HepG2 (cell line): ENCODE measurements around the gene TBC1D22A. TPM values are rescaled to one million over a fixed set of nuclear protein-coding genes. Genes with fewer than 3 reads are reported as not detected.

Source experiments
- ATAC-seq: fragments of 200-7000 bp; cut with Tn5 transposase; 3 replicates; pipeline ENCODE4 v1.9.1; 2020; ENCODE audit warnings: mild to moderate bottlenecking, moderate library complexity
- BruUV-seq: library from RNA; stranded (reverse); fragments of 400-500 nt; replicated peaks from 2 replicates; lab custom pipeline; 2021; lab: Mats Ljungman, UMichigan
- CTCF ChIA-PET: fragments of 300-600 bp; formaldehyde crosslinking; extraction: SDS; loops from one replicate; lab custom pipeline; 2021; ENCODE audit warnings: low total read pairs, inconsistent platforms, low intra/inter-chr PET ratio; lab: Yijun Ruan, JAX
- POLR2A ChIA-PET: fragments of 350-600 bp; sonication (Branson Sonifier 250); formaldehyde crosslinking; loops from one replicate; lab custom pipeline; 2020; ENCODE audit warnings: antibody characterized with exemption, inconsistent platforms; lab: Yijun Ruan, JAX
- DNase-seq: peaks from one replicate; pipeline ENCODE4 v3.0.0-alpha.2; 2015; ENCODE audit warnings: low spot score
- FAIRE-seq: peaks from 3 replicates; lab custom pipeline; 2011; peaks lifted over from hg19 to GRCh38; lab: Jason Lieb, UNC
- H2AFZ ChIP-seq: one replicate; pipeline ENCODE4 v1.6.1; 2011; ENCODE audit warnings: low read length, inconsistent platforms
- H3K27ac ChIP-seq: fragments of 300-600 bp; 3 replicates; pipeline ENCODE4 v1.8.0; 2011; ENCODE audit warnings: mixed run types, mild to moderate bottlenecking, mixed read lengths, low read length, inconsistent platforms; ENCODE audit not compliant: insufficient read depth; ENCODE audit errors: extremely low read length
- H3K27me3 ChIP-seq, 2 experiments: fragments of 200-600 bp in 1 of 2; 2 replicates in 1 of 2; 3 replicates in 1 of 2; pipeline versions ENCODE4 v1.6.0 to v1.8.0; 2011; ENCODE audit warnings: low read length in 2 of 2, mild to moderate bottlenecking in 2 of 2, moderate library complexity in 2 of 2, inconsistent platforms in 1 of 2; ENCODE audit not compliant: insufficient read depth in 2 of 2, control insufficient read depth in 1 of 2
- H3K36me3 ChIP-seq, 2 experiments: fragments of 200-600 bp in 1 of 2; replicated peaks in 1 of 2; 2 replicates in 1 of 2; 3 replicates in 1 of 2; pipeline versions ENCODE4 v1.5.1 to v1.8.0; 2011; ENCODE audit warnings: low read length in 2 of 2, inconsistent platforms in 1 of 2; ENCODE audit not compliant: insufficient read depth in 2 of 2, control insufficient read depth in 1 of 2
- H3K4me1 ChIP-seq: 2 replicates; pipeline ENCODE4 v1.5.1; 2012; ENCODE audit warnings: low read length, inconsistent platforms; ENCODE audit not compliant: insufficient read depth
- H3K4me2 ChIP-seq: 2 replicates; pipeline ENCODE4 v1.6.0; 2011; ENCODE audit warnings: low read depth, low read length, inconsistent platforms
- H3K4me3 ChIP-seq, 3 experiments: fragments of 200-600 bp in 1 of 3; sonication (generic), shearing (Covaris generic) in 1 of 3; replicated peaks in 1 of 3; 2 replicates each; pipeline ENCODE4 v1.5.1; 2011 to 2016; ENCODE audit warnings: low read length in 3 of 3, inconsistent platforms in 2 of 3, low read depth in 2 of 3, mild to moderate bottlenecking in 2 of 3, control low read depth in 1 of 3, mixed read lengths in 1 of 3; ENCODE audit not compliant: insufficient read depth in 1 of 3
- H3K79me2 ChIP-seq: one replicate; pipeline ENCODE4 v1.6.1; 2011; ENCODE audit warnings: low read length, inconsistent platforms; ENCODE audit not compliant: insufficient read depth
- H3K9ac ChIP-seq: 2 replicates; pipeline ENCODE4 v1.6.0; 2011; ENCODE audit warnings: mild to moderate bottlenecking, low read depth, low read length, inconsistent platforms; ENCODE audit not compliant: insufficient read depth
- H3K9me3 ChIP-seq: 2 replicates; pipeline ENCODE4 v1.5.1; 2012; ENCODE audit warnings: mild to moderate bottlenecking, low read length
- H4K20me1 ChIP-seq: 2 replicates; pipeline ENCODE4 v1.6.0; 2011; ENCODE audit warnings: inconsistent platforms, mild to moderate bottlenecking, low read length, moderate library complexity; ENCODE audit not compliant: insufficient read depth
- BRF2 ChIP-seq: sonication (generic); formaldehyde crosslinking; IDR thresholded peaks from 2 replicates; pipeline ENCODE4 v1.8.1; 2022; ENCODE audit warnings: mild to moderate bottlenecking, missing genetic modification reagents
- CC2D1A ChIP-seq: sonication (generic); formaldehyde crosslinking; IDR thresholded peaks from 2 replicates; pipeline ENCODE4 v1.8.1; 2023; ENCODE audit warnings: mild to moderate bottlenecking, missing genetic modification reagents
- DRAP1 ChIP-seq: IDR thresholded peaks from 2 replicates; pipeline ENCODE4 v1.6.1; 2016; ENCODE audit warnings: missing genetic modification reagents, missing compliant biosample characterization
- GPN1 ChIP-seq: sonication (generic); formaldehyde crosslinking; IDR thresholded peaks from 2 replicates; pipeline ENCODE4 v1.5.1; 2020; ENCODE audit warnings: missing genetic modification reagents, borderline replicate concordance
- HCFC1 ChIP-seq: fragments of 150-350 bp; IDR thresholded peaks from 2 replicates; pipeline ENCODE4 v1.6.1; 2014; ENCODE audit warnings: low read depth, low read length
- KLF11 ChIP-seq: IDR thresholded peaks from 2 replicates; pipeline ENCODE4 v1.6.1; 2016; ENCODE audit warnings: missing compliant biosample characterization
- MLXIP ChIP-seq: sonication (generic); formaldehyde crosslinking; IDR thresholded peaks from 2 replicates; pipeline ENCODE4 v1.9.0; 2021; ENCODE audit warnings: missing genetic modification reagents, borderline replicate concordance
- NKX3-1 ChIP-seq: sonication (generic); formaldehyde crosslinking; IDR thresholded peaks from 2 replicates; pipeline ENCODE4 v1.5.0; 2020; ENCODE audit warnings: missing genetic modification reagents
- ONECUT2 ChIP-seq: sonication (generic); formaldehyde crosslinking; IDR thresholded peaks from 2 replicates; pipeline ENCODE4 v1.4.0; 2020; ENCODE audit warnings: missing genetic modification reagents
- PHF20 ChIP-seq: sonication (generic); formaldehyde crosslinking; IDR thresholded peaks from 2 replicates; pipeline ENCODE4 v1.5.0; 2020; ENCODE audit warnings: mild to moderate bottlenecking, missing genetic modification reagents
- RBFOX2 ChIP-seq: fragments of 200-400 bp; formaldehyde crosslinking; IDR thresholded peaks from 2 replicates; pipeline ENCODE4 v1.6.1; 2017; ENCODE audit warnings: low read depth, mild to moderate bottlenecking, low read length
- SP2 ChIP-seq: sonication (generic); formaldehyde crosslinking; IDR thresholded peaks from 2 replicates; pipeline ENCODE4 v1.5.1; 2020; ENCODE audit warnings: mild to moderate bottlenecking, missing genetic modification reagents
- THAP11 ChIP-seq: IDR thresholded peaks from 2 replicates; pipeline ENCODE4 v1.6.1; 2016; ENCODE audit warnings: missing biosample characterization, missing genetic modification reagents
- ZBTB14 ChIP-seq: sonication (generic); formaldehyde crosslinking; IDR thresholded peaks from 2 replicates; pipeline ENCODE4 v1.4.0; 2020; ENCODE audit warnings: missing genetic modification reagents
- ZNF230 ChIP-seq: sonication (generic); formaldehyde crosslinking; IDR thresholded peaks from 2 replicates; pipeline ENCODE4 v1.4.0; 2020; ENCODE audit warnings: mild to moderate bottlenecking, missing genetic modification reagents
- ZNF280D ChIP-seq: sonication (generic); formaldehyde crosslinking; IDR thresholded peaks from 2 replicates; pipeline ENCODE4 v1.5.1; 2020; ENCODE audit warnings: mild to moderate bottlenecking, missing genetic modification reagents
- ZNF383 ChIP-seq: sonication (generic); formaldehyde crosslinking; IDR thresholded peaks from 2 replicates; pipeline ENCODE4 v1.4.0; 2020; ENCODE audit warnings: missing genetic modification reagents, mild to moderate bottlenecking, borderline replicate concordance
- WGBS: methylation state at CpG from one replicate; pipeline ENCODE4 v1.1.6; 2017; ENCODE audit warnings: low lambda C conversion rate; 5-methylcytosine and 5-hydroxymethylcytosine counted together
- in situ Hi-C: cut with HindIII; loops from 2 replicates; pipeline ENCODE4 v1.10.0; 2017; ENCODE audit warnings: low pct_unique_long_range_greater_than_20kb; ENCODE audit not compliant: extremely low pct_ligation_motif_present
- intact Hi-C: fragments of 100-400 bp; cut with micrococcal nuclease; formaldehyde crosslinking; loops from one replicate; pipeline ENCODE4 v1.10.0; 2022; ENCODE audit not compliant: unreplicated experiment
- polyA plus RNA-seq, 8 experiments: library from polyadenylated mRNA; depleted of rRNA in 3 of 8; stranded (reverse) in 7 of 8; unstranded in 1 of 8; fragments of >200 nt; fragmentation: Illumina TruSeq in 4 of 8; extraction: Trizol in 4 of 8; gene quantifications; 2 replicates each; pipeline versions ENCODE4 v1.2.1 to v1.2.3, GENCODE V29; 2011 to 2016; ENCODE audit warnings: low read depth in 4 of 8, missing spikeins in 1 of 8, mixed read lengths in 1 of 8; ENCODE audit not compliant: insufficient read depth in 1 of 8
- total RNA-seq, 5 experiments: library from RNA; depleted of rRNA; stranded (reverse); fragments of >200 nt; fragmentation: Illumina TruSeq; extraction: Trizol; gene quantifications; 2 replicates each; pipeline ENCODE4 v1.2.3, GENCODE V29; 2016; ENCODE audit warnings: low read depth in 1 of 5

TBC1D22A gene
- total and polyA plus RNA-seq, 2 of the 13 experiments (the other 11 are each of a cell fraction or from before 2014, with no cell fraction given) = 17.3 to 18.0 TPM

- 96% methylated on average over 9 of the region's 9 CpGs for WGBS
- H4K20me1 ChIP-seq = no peaks in the 10 kb centered on the region
- no peak for ATAC-seq
- no peak overlapping the region for H3K27ac ChIP-seq
- in situ Hi-C loops = no loop called here
- no peak overlapping the region for H2AFZ ChIP-seq
- TF ChIP-seq ZBTB14 (CRISPR knock-in tag) (no peak), ZNF280D (CRISPR knock-in tag) (no peak), CC2D1A (CRISPR knock-in tag) (no peak), MLXIP (CRISPR knock-in tag) (no peak), HCFC1 (no peak), NKX3-1 (CRISPR knock-in tag) (no peak), ZNF230 (no peak), ONECUT2 (CRISPR knock-in tag) (no peak), ZNF383 (no peak), DRAP1 (CRISPR knock-in tag) (no peak), BRF2 (CRISPR knock-in tag) (no peak), RBFOX2 (no peak), SP2 (no peak), THAP11 (CRISPR knock-in tag) (no peak), GPN1 (CRISPR knock-in tag) (no peak), PHF20 (no peak), KLF11 (no peak)
- TF ChIP-seq, all 625 proteins: peak for 0
- no peaks in the 10 kb centered on the region for H3K4me1 ChIP-seq
- ChIA-PET CTCF (no interaction called here), POLR2A (no interaction called here)
- H3K27me3 ChIP-seq = no peaks in the 10 kb centered on the region
- intact Hi-C loops = no loop called here
- no TSS peak for BruUV-seq
- no peaks in the 10 kb centered on the region for H3K79me2 ChIP-seq
- no peaks in the 10 kb centered on the region for H3K9me3 ChIP-seq
- peaks cover 0 to 10% of the 10 kb centered on the region in 2 experiments; a peak in 2 of 5 replicates for H3K36me3 ChIP-seq
- DNase-seq = no peak
- no peak overlapping the region for H3K4me3 ChIP-seq
- H3K4me2 ChIP-seq = no peak overlapping the region
- H3K9ac ChIP-seq = no peak overlapping the region
- no peak for FAIRE-seq
Observed at GRCh38 chr22:47027766-47028165, 265.3 kb downstream of the TBC1D22A start.
